GM12891 (cell line): ENCODE results near the gene SOD3.

ENCODE experiments used
- DNase-seq: peaks from one replicate; pipeline ENCODE4 v3.0.0; 2011; ENCODE audit warnings: low spot score; ENCODE audit not compliant: insufficient read length
- FAIRE-seq: peaks from 2 replicates; lab custom pipeline; 2011; peaks lifted over from hg19 to GRCh38; lab: Jason Lieb, UNC
- PAX5 ChIP-seq: IDR thresholded peaks from 2 replicates; pipeline ENCODE4 v1.6.1; 2011; ENCODE audit warnings: low read length, moderate library complexity, mild to moderate bottlenecking; ENCODE audit not compliant: insufficient read depth, severe bottlenecking
- POLR2A ChIP-seq: IDR thresholded peaks from 2 replicates; pipeline ENCODE4 v1.6.1; 2011; ENCODE audit warnings: low read depth, low read length, control low read depth
- POLR2AphosphoS5 ChIP-seq: IDR thresholded peaks from 2 replicates; pipeline ENCODE4 v1.6.1; 2011; ENCODE audit warnings: low read depth, low read length, control low read depth
- POU2F2 ChIP-seq: IDR thresholded peaks from 2 replicates; pipeline ENCODE4 v1.6.1; 2011; ENCODE audit warnings: low read depth, mild to moderate bottlenecking, control low read depth, low read length, moderate library complexity
- SPI1 ChIP-seq: IDR thresholded peaks from 2 replicates; pipeline ENCODE4 v1.6.1; 2011; ENCODE audit warnings: low read depth, low read length, control low read depth
- TAF1 ChIP-seq: IDR thresholded peaks from 2 replicates; pipeline ENCODE4 v1.6.1; 2011; ENCODE audit warnings: low read depth, low read length, control low read depth

SOD3 gene

DNA sequence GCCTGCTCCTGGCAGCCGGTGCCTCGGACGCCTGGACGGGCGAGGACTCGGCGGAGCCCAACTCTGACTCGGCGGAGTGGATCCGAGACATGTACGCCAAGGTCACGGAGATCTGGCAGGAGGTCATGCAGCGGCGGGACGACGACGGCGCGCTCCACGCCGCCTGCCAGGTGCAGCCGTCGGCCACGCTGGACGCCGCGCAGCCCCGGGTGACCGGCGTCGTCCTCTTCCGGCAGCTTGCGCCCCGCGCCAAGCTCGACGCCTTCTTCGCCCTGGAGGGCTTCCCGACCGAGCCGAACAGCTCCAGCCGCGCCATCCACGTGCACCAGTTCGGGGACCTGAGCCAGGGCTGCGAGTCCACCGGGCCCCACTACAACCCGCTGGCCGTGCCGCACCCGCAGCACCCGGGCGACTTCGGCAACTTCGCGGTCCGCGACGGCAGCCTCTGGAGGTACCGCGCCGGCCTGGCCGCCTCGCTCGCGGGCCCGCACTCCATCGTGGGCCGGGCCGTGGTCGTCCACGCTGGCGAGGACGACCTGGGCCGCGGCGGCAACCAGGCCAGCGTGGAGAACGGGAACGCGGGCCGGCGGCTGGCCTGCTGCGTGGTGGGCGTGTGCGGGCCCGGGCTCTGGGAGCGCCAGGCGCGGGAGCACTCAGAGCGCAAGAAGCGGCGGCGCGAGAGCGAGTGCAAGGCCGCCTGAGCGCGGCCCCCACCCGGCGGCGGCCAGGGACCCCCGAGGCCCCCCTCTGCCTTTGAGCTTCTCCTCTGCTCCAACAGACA is 4.4 kb downstream of the SOD3 start:
- TF ChIP-seq TAF1, result no peak
- TF ChIP-seq POU2F2, result no peak
- no peak for TF ChIP-seq POLR2A
- no peak for TF ChIP-seq SPI1
- TF ChIP-seq POLR2AphosphoS5, result no peak
- no peak for TF ChIP-seq PAX5
- no peak for DNase-seq
- no peak for FAIRE-seq

DNA sequence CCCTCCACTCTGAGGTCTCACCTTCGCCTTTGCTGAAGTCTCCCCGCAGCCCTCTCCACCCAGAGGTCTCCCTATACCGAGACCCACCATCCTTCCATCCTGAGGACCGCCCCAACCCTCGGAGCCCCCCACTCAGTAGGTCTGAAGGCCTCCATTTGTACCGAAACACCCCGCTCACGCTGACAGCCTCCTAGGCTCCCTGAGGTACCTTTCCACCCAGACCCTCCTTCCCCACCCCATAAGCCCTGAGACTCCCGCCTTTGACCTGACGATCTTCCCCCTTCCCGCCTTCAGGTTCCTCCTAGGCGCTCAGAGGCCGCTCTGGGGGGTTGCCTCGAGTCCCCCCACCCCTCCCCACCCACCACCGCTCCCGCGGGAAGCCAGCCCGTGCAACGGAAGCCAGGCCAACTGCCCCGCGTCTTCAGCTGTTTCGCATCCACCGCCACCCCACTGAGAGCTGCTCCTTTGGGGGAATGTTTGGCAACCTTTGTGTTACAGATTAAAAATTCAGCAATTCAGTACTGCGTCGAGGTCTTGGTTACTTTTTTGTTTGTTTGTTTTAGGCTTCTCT is 5.0 kb downstream of the SOD3 start:
- FAIRE-seq, result no peak
- no peak for DNase-seq
- no peak for TF ChIP-seq POLR2A
- no peak for TF ChIP-seq TAF1
- no peak for TF ChIP-seq POU2F2
- TF ChIP-seq SPI1, result no peak
- TF ChIP-seq POLR2AphosphoS5, result no peak
- no peak for TF ChIP-seq PAX5

DNA sequence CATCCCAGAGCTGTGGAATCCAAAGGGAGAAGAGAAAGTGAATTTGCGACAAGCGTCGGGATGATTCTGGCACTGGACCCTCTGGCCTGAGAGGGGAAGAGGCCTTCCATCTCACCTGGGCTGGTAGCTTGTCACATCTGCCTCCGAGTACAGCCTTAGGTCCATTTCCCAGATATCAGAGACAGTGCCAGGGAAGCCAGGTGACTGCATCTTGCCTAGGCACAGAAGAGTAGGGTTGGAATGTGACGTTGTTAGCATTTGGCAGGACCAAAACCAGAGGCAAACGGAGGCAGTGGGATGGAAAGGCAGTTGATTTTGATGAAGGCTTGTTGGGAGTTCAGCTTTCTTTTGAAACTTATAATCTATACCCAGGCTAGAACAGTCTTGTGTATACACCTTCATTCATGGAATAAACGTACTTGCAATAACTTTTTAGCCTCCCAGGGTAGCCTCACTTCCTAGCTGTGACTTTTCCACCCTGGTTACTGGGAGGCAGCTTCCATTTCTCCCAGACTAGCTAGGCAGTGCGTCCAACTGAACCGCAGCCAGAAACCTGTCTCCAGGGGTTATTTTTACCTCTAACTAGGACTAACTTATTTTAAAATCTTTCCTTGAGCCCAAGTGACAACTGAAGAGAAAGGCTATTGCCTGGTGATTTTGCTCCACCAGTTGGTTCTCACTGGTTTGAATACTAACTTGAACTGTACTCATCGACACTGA is 5.9 kb downstream of the SOD3 start:
- no peak for FAIRE-seq
- no peak for TF ChIP-seq SPI1
- TF ChIP-seq PAX5, result no peak
- TF ChIP-seq TAF1, result no peak
- no peak for TF ChIP-seq POLR2AphosphoS5
- no peak for TF ChIP-seq POU2F2
- TF ChIP-seq POLR2A, result no peak
- DNase-seq, result no peak

DNA sequence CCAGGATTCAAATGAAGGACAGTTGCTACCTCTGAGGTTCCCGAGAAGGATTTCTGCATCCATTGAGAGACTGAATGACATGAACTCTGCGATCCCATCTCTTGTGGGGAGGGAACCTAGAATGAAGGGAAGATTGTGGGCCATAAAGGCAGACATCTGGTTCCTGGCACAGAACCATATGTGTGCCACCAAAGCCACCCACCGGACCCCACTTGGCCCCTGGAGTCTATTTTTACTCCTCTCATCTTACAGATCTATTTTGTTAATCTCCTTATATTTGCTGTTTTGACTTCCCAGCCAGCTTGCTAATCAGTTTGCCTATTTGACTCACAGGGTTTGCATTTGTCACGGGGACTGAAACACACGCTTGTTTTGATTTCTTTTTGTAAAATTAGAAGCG is 7.3 kb downstream of the SOD3 start:
- DNase-seq (no peak), FAIRE-seq (no peak)
- TF ChIP-seq POU2F2 (no peak), PAX5 (no peak), TAF1 (no peak), SPI1 (no peak), POLR2AphosphoS5 (no peak), POLR2A (no peak)

DNA sequence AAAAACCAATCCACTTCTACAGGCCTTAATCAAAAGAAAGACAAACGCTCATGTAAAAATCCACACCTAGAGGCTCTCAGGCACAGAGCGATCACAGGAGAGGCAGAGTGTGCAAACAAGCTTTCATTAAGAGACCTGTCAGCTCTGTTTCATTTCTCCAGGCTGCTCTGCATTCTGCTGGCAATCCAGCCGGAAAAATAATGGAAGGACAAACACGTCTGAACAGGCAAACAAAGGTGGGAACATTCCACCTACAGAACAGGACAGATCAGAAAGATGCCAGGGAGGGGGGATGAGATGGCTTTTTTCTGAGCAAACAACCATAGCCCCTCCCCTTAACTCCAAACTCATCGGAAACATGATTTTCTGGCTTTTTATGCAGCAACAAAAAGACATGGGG is 9.7 kb downstream of the SOD3 start:
- FAIRE-seq, result no peak
- no peak for TF ChIP-seq POLR2AphosphoS5
- TF ChIP-seq POU2F2, result no peak
- TF ChIP-seq SPI1, result no peak
- TF ChIP-seq TAF1, result no peak
- TF ChIP-seq POLR2A, result no peak
- no peak for TF ChIP-seq PAX5
- no peak for DNase-seq

DNA sequence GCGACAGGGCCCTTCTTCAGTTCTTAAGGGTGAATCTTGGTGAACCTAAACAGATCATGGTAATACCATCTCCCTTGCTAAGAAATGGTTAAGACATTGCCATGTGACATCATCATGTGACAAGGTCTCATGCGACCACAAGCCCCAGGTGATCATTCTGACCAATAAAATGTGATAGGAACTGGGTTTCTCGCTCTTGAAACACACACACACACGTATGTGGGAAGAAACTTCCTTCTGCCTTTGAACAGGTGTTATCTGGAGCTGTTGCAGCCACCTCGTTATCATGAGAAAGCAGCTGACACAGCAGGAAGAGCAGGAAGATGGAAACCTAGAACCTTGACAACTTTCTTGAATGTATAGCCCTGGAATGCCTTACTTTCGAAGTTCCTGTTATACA is 10.2 kb downstream of the SOD3 start:
- TF ChIP-seq PAX5, result no peak
- no peak for TF ChIP-seq SPI1
- no peak for TF ChIP-seq POU2F2
- FAIRE-seq (no peak), DNase-seq (no peak)

DNA sequence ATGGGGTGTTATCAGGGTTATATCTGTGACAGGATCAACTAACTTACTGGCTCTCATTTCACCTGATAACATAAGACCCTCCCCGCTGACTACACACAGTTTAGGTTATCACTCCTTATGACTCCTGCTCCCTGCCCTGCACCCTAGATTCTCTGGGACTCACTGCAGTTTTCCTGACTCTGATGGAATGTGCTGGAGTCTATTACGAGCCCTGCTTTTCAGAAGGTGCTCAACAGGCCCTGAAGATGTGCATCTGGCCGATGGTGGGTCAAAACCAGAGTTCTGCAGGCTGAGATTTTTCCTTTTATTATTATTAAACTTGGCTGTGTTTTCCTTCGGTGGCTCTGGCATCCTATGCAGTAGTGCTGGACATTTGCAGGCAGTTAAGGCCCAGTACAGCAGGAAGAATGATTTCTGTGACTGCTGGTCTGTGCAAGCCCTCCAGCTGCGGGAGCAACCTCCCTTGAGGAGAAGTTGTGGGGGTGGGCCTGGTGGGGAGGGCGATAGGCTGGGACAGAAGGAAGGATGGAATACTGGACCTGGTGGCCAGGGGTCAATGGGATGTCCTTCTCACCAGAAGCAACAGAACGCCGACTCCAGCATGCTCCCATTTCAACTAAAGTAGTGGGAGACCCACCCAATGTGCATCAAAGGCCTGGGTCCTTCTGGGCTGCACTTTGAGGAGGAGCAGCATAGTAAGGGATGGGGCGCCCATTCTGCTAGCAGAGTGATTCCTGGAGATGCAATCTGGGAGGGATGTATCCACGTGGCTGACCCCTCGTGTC is 11.0 kb downstream of the SOD3 start:
- TF ChIP-seq SPI1, result no peak
- no peak for TF ChIP-seq POU2F2
- no peak for TF ChIP-seq POLR2A
- no peak for TF ChIP-seq POLR2AphosphoS5
- TF ChIP-seq TAF1, result no peak
- no peak for TF ChIP-seq PAX5
- FAIRE-seq (no peak), DNase-seq (no peak)

DNA sequence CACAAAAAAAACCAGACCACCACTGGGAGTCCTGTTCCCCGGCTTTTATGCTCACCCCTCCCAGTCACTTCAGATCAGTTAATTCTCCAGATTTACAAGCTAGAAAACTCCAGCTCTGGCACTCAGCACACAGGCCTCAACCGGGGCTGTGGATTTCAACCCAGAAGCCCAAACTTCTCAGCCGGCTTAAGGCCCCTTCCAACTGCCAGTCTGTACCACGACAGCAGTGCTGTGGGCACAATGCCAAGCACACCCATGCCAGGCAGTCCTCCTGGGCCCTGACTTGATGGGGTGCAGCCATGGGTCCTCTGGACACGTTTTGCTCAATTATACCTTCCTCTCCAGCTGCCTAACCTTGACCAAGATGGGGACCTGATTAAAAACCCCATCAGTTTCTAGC is 12.2 kb downstream of the SOD3 start:
- DNase-seq (no peak), FAIRE-seq (no peak)
- TF ChIP-seq PAX5, result no peak
- no peak for TF ChIP-seq POLR2AphosphoS5
- TF ChIP-seq TAF1, result no peak
- TF ChIP-seq SPI1, result no peak
- no peak for TF ChIP-seq POU2F2
- no peak for TF ChIP-seq POLR2A

DNA sequence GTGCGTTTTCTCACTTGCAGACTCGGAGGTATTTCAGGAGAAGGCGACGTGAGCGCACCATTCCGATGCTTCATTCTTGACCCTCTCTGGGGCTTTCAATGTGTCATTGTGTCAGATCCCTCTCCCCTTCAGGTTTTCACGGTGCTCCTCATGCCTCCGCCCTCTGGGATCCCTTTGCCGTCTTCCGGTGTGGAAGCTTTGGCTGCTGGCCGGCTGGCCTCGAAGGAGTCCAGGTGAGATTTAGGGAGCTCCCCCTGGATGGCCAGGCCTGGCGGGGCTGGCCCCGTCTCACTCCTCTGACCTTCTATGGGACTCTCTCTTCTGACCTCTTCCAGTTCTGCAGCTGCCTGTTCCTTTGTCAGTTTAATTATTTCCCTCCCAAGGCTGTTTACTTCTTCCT is 12.9 kb downstream of the SOD3 start:
- DNase-seq (no peak), FAIRE-seq (no peak)
- TF ChIP-seq TAF1, result no peak
- TF ChIP-seq POLR2A, result no peak
- no peak for TF ChIP-seq SPI1
- no peak for TF ChIP-seq POU2F2
- no peak for TF ChIP-seq PAX5
- no peak for TF ChIP-seq POLR2AphosphoS5
